Hepatocyte (in vitro differentiated cells): ENCODE measurements around the gene TCHP. TPM values are rescaled to one million over a fixed set of nuclear protein-coding genes. Genes with fewer than 3 reads are reported as not detected.

Experiments
- DNase-seq: peaks from one replicate; pipeline ENCODE4 v3.0.0-alpha.2; 2016; ENCODE audit warnings: low spot score
- H2AFZ ChIP-seq: fragments of 200-600 bp; sonication (generic); 2 replicates; pipeline ENCODE4 v1.6.0; 2016; ENCODE audit warnings: antibody characterized with exemption, mild to moderate bottlenecking
- H3K27ac ChIP-seq: fragments of 200-600 bp; sonication (generic); 2 replicates; pipeline ENCODE4 v1.5.1; 2016; ENCODE audit warnings: mild to moderate bottlenecking
- H3K27me3 ChIP-seq: fragments of 200-600 bp; sonication (generic); 2 replicates; pipeline ENCODE4 v1.6.1; 2016
- H3K36me3 ChIP-seq: fragments of 200-600 bp; sonication (generic); replicated peaks from 2 replicates; pipeline ENCODE4 v1.5.1; 2016; ENCODE audit warnings: low read depth; ENCODE audit not compliant: insufficient read depth
- H3K4me1 ChIP-seq: fragments of 200-600 bp; sonication (generic); 2 replicates; pipeline ENCODE4 v1.5.1; 2016; ENCODE audit warnings: mild to moderate bottlenecking, moderate library complexity; ENCODE audit not compliant: insufficient read depth
- H3K4me2 ChIP-seq: fragments of 200-600 bp; sonication (generic); 2 replicates; pipeline ENCODE4 v1.6.0; 2016
- H3K4me3 ChIP-seq: fragments of 200-600 bp; sonication (generic); 2 replicates; pipeline ENCODE4 v1.5.1; 2016; ENCODE audit warnings: mild to moderate bottlenecking
- H3K79me2 ChIP-seq: fragments of 200-600 bp; sonication (generic); 2 replicates; pipeline ENCODE4 v1.6.0; 2017; ENCODE audit warnings: mild to moderate bottlenecking
- H3K9me2 ChIP-seq: fragments of 200-600 bp; sonication (generic); replicated peaks from 2 replicates; pipeline ENCODE4 v1.6.0; 2017; ENCODE audit warnings: mild to moderate bottlenecking; ENCODE audit not compliant: insufficient read depth
- H3K9me3 ChIP-seq: fragments of 200-600 bp; sonication (generic); 2 replicates; pipeline ENCODE4 v1.5.1; 2016; ENCODE audit warnings: low read depth, mild to moderate bottlenecking
- H4K20me1 ChIP-seq: fragments of 200-600 bp; sonication (generic); 2 replicates; pipeline ENCODE4 v1.6.0; 2016; ENCODE audit warnings: mild to moderate bottlenecking; ENCODE audit not compliant: insufficient read depth, poor library complexity, severe bottlenecking
- CTCF ChIP-seq: fragments of 200-600 bp; sonication (generic); IDR thresholded peaks from 2 replicates; pipeline ENCODE4 v1.5.1; 2016; ENCODE audit warnings: antibody characterized with exemption, mild to moderate bottlenecking; ENCODE audit not compliant: poor library complexity
- EZH2 ChIP-seq: fragments of 200-600 bp; sonication (generic); IDR thresholded peaks from 2 replicates; pipeline ENCODE4 v1.6.1; 2016; ENCODE audit warnings: antibody characterized with exemption, mild to moderate bottlenecking, borderline replicate concordance
- EZH2phosphoT487 ChIP-seq: fragments of 200-600 bp; sonication (generic); IDR thresholded peaks from one replicate; pipeline ENCODE4 v1.6.1; 2018; ENCODE audit warnings: antibody characterized with exemption, mild to moderate bottlenecking, low read depth, moderate library complexity; ENCODE audit not compliant: unreplicated experiment, severe bottlenecking
- WGBS: methylation state at CpG from one replicate; pipeline ENCODE4 v1.1.6; 2016; ENCODE audit warnings: low lambda C conversion rate; ENCODE audit errors: missing lambda C conversion rate; 5-methylcytosine and 5-hydroxymethylcytosine counted together
- polyA plus RNA-seq: library from polyadenylated mRNA; unstranded; fragments of >200 nt; fragmentation: Nextera tagmentation; extraction: Ambion mirVana; gene quantifications from 2 replicates; pipeline ENCODE4 v1.2.1, GENCODE V29; 2016
- total RNA-seq: library from RNA; depleted of rRNA; stranded (reverse); fragments of >200 nt; gene quantifications from 2 replicates; pipeline ENCODE4 v1.2.3, GENCODE V29; 2014

The TCHP gene
- total and polyA plus RNA-seq, 2 experiments from 2014 or later, result 5.5 to 8.0 TPM

GRCh38 chr12:109893261-109893995 lies 6.6 kb upstream of the TCHP start:
- no peak for TF ChIP-seq CTCF
- TF ChIP-seq EZH2, result no peak
- TF ChIP-seq EZH2phosphoT487, result no peak
- Histone ChIP-seq H3K9me3 (no peaks in the 10 kb centered on the region), H3K27ac (no peak overlapping the region), H3K36me3 (no peaks in the 10 kb centered on the region), H3K79me2 (no peaks in the 10 kb centered on the region), H2AFZ (no peak overlapping the region), H3K27me3 (peaks cover 4% of the 10 kb centered on the region), H3K4me1 (no peaks in the 10 kb centered on the region), H3K4me3 (no peak overlapping the region), H3K4me2 (no peak overlapping the region), H3K9me2 (no peaks in the 10 kb centered on the region), H4K20me1 (no peaks in the 10 kb centered on the region)
- DNase-seq, result no peak
- 88% methylated on average over 7 of the region's 7 CpGs for WGBS

GRCh38 chr12:109894939-109895338 lies 5.1 kb upstream of the TCHP start:
- H3K36me3 ChIP-seq, result no peaks in the 10 kb centered on the region

GRCh38 chr12:109896188-109896587 lies 3.9 kb upstream of the TCHP start:
- WGBS, result 83% methylated on average over 6 of the region's 6 CpGs
- TF ChIP-seq EZH2phosphoT487 (no peak), EZH2 (no peak), CTCF (no peak)
- peaks cover 10% of the 10 kb centered on the region for H3K4me1 ChIP-seq
- no peak for DNase-seq
- H3K79me2 ChIP-seq, result peaks cover 3% of the 10 kb centered on the region
- no peaks in the 10 kb centered on the region for H3K36me3 ChIP-seq
- H2AFZ ChIP-seq, result no peak overlapping the region
- H3K9me2 ChIP-seq, result no peaks in the 10 kb centered on the region
- H4K20me1 ChIP-seq, result no peaks in the 10 kb centered on the region
- no peaks in the 10 kb centered on the region for H3K9me3 ChIP-seq
- no peak overlapping the region for H3K4me3 ChIP-seq
- H3K27ac ChIP-seq, result no peak overlapping the region
- H3K4me2 ChIP-seq, result no peak overlapping the region
- H3K27me3 ChIP-seq, result peaks cover 4% of the 10 kb centered on the region

More at GRCh38 chr12:109894939-109895338, 5.1 kb upstream of the TCHP start:
- no peaks in the 10 kb centered on the region for H3K9me3 ChIP-seq
- 67% methylated on average over 4 of the region's 4 CpGs for WGBS
- H3K9me2 ChIP-seq, result no peaks in the 10 kb centered on the region
- no peak for TF ChIP-seq CTCF
- no peak for TF ChIP-seq EZH2
- TF ChIP-seq EZH2phosphoT487, result no peak
- no peak overlapping the region for H3K27ac ChIP-seq
- H3K4me1 ChIP-seq, result peaks cover 5% of the 10 kb centered on the region
- no peaks in the 10 kb centered on the region for H3K79me2 ChIP-seq
- H4K20me1 ChIP-seq, result no peaks in the 10 kb centered on the region
- H3K4me2 ChIP-seq, result no peak overlapping the region
- DNase-seq, result no peak
- peaks cover 4% of the 10 kb centered on the region for H3K27me3 ChIP-seq
- no peak overlapping the region for H3K4me3 ChIP-seq
- H2AFZ ChIP-seq, result no peak overlapping the region
